Activated CD8-positive, alpha-beta memory T cell treated with anti-CD3 and anti-CD28 coated beads, Interleukin-2, amount 50 U/mL, for 4 hours (primary cell): ENCODE data around the gene EML5.

Source experiments
- DNase-seq: peaks from one replicate; pipeline ENCODE4 v3.0.0-alpha.2; 2020

Gene EML5

GRCh38 chr14:88706425-88706824 lies 86.3 kb downstream of the EML5 start:
- no peak for DNase-seq

- DNase-seq: no peak
Observed at GRCh38 chr14:88698651-88699050, 94.1 kb downstream of the EML5 start.

- no peak for DNase-seq
Observed at GRCh38 chr14:88695870-88696269, 96.9 kb downstream of the EML5 start.

- DNase-seq: no peak
Observed at GRCh38 chr14:88688386-88688785, 104.4 kb downstream of the EML5 start.

- DNase-seq: no peak
Observed at GRCh38 chr14:88683119-88683518, 109.6 kb downstream of the EML5 start.

- no peak for DNase-seq
Observed at GRCh38 chr14:88682495-88683114, 110.1 kb downstream of the EML5 start.

- no peak for DNase-seq
Observed at GRCh38 chr14:88681755-88682494, 110.8 kb downstream of the EML5 start.

- no peak for DNase-seq
Observed at GRCh38 chr14:88669346-88669745, 123.4 kb downstream of the EML5 start.

- DNase-seq: no peak
Observed at GRCh38 chr14:88668448-88669116, 124.2 kb downstream of the EML5 start.

- DNase-seq: peak; percentile 28
Observed at GRCh38 chr14:88667555-88668273, 125.0 kb downstream of the EML5 start.

- no peak for DNase-seq
Observed at GRCh38 chr14:88660056-88660455, 132.7 kb downstream of the EML5 start.

- DNase-seq: no peak
Observed at GRCh38 chr14:88639221-88639620, 153.5 kb downstream of the EML5 start.

GRCh38 chr14:88632512-88632911 lies 160.2 kb downstream of the EML5 start:
- DNase-seq: no peak

- DNase-seq: no peak
Observed at GRCh38 chr14:88631091-88631490, 161.7 kb downstream of the EML5 start.

- no peak for DNase-seq
Observed at GRCh38 chr14:88630565-88630964, 162.2 kb downstream of the EML5 start.

- no peak for DNase-seq
Observed at GRCh38 chr14:88628462-88628861, 164.3 kb downstream of the EML5 start.

GRCh38 chr14:88628033-88628432 lies 164.7 kb downstream of the EML5 start:
- DNase-seq: no peak

GRCh38 chr14:88625671-88626070 lies 167.1 kb downstream of the EML5 start:
- DNase-seq: no peak

GRCh38 chr14:88621100-88621499 lies 171.7 kb downstream of the EML5 start:
- DNase-seq: no peak

- DNase-seq: no peak
Observed at GRCh38 chr14:88618476-88618875, 174.3 kb downstream of the EML5 start.

- DNase-seq: no peak
Observed at GRCh38 chr14:88617479-88617878, 175.3 kb downstream of the EML5 start.

GRCh38 chr14:88616697-88617096 lies 176.1 kb downstream of the EML5 start:
- no peak for DNase-seq

- DNase-seq: no peak
Observed at GRCh38 chr14:88614218-88614907, 178.4 kb downstream of the EML5 start.
